IMR-90 (cell line): ENCODE results near the gene NEMF. TPM values are rescaled to one million over a fixed set of nuclear protein-coding genes. Genes with fewer than 3 reads are reported as not detected.

Experiments used
- ATAC-seq: fragments of 200-7000 bp; cut with Tn5 transposase; 2 replicates; pipeline ENCODE4 v1.9.1; 2020; ENCODE audit warnings: low read depth, mild to moderate bottlenecking, moderate library complexity
- BruUV-seq: library from RNA; stranded (reverse); fragments of 400-500 nt; replicated peaks from 2 replicates; lab custom pipeline; 2021; lab: Mats Ljungman, UMichigan
- CTCF ChIA-PET: fragments of 300-600 bp; formaldehyde crosslinking; extraction: SDS; loops from one replicate; lab custom pipeline; 2021; ENCODE audit warnings: antibody characterized with exemption; lab: Yijun Ruan, JAX
- POLR2A ChIA-PET: fragments of 300-600 bp; sonication (Branson Sonifier 250); formaldehyde crosslinking; loops from one replicate; lab custom pipeline; 2022; ENCODE audit warnings: antibody characterized with exemption; ENCODE audit not compliant: unreplicated experiment; lab: Charles Lee
- DNase-seq: peaks from one replicate; pipeline ENCODE4 v3.0.0; 2013
- H2AFZ ChIP-seq: replicated peaks from 2 replicates; pipeline ENCODE3; 2013; ENCODE audit warnings: low read length, mild to moderate bottlenecking; ENCODE audit not compliant: poor library complexity
- H2AK5ac ChIP-seq: 2 replicates; pipeline ENCODE4 v1.6.1; 2013; ENCODE audit warnings: low read depth, low read length, inconsistent platforms
- H2AK9ac ChIP-seq: replicated peaks from 2 replicates; pipeline ENCODE3; 2013; ENCODE audit warnings: mild to moderate bottlenecking, low read depth, low read length, moderate library complexity; ENCODE audit not compliant: poor library complexity
- H2BK120ac ChIP-seq: 2 replicates; pipeline ENCODE4 v1.6.1; 2013; ENCODE audit warnings: low read depth, low read length, inconsistent platforms
- H2BK15ac ChIP-seq: 3 replicates; pipeline ENCODE4 v1.6.1; 2013; ENCODE audit warnings: low read depth, low read length, inconsistent platforms
- H2BK20ac ChIP-seq: 2 replicates; pipeline ENCODE4 v1.6.1; 2013; ENCODE audit warnings: low read depth, mild to moderate bottlenecking, inconsistent platforms, low read length, moderate library complexity
- H2BK5ac ChIP-seq: 2 replicates; pipeline ENCODE4 v1.6.1; 2013; ENCODE audit warnings: mild to moderate bottlenecking, low read depth, low read length, inconsistent platforms; ENCODE audit not compliant: poor library complexity, severe bottlenecking
- H3K14ac ChIP-seq: replicated peaks from 2 replicates; pipeline ENCODE4 v1.6.1; 2013; ENCODE audit warnings: low read depth, low read length, inconsistent platforms
- H3K18ac ChIP-seq: 2 replicates; pipeline ENCODE4 v1.6.1; 2013; ENCODE audit warnings: low read depth, low read length, control low read depth
- H3K23ac ChIP-seq: 2 replicates; pipeline ENCODE4 v1.6.1; 2013; ENCODE audit warnings: low read depth, low read length, inconsistent platforms
- H3K27ac ChIP-seq: 2 replicates; pipeline ENCODE4 v1.5.1; 2013; ENCODE audit warnings: mild to moderate bottlenecking, control low read depth, low read length; ENCODE audit not compliant: insufficient read depth
- H3K27me3 ChIP-seq: 2 replicates; pipeline ENCODE4 v1.6.1; 2013; ENCODE audit warnings: low read length; ENCODE audit not compliant: control insufficient read depth, insufficient read depth
- H3K36me3 ChIP-seq: 2 replicates; pipeline ENCODE4 v1.6.1; 2013; ENCODE audit warnings: low read length, mixed read lengths; ENCODE audit not compliant: control insufficient read depth, insufficient read depth
- H3K4ac ChIP-seq: 2 replicates; pipeline ENCODE4 v1.6.1; 2013; ENCODE audit warnings: low read depth, low read length, inconsistent platforms
- H3K4me1 ChIP-seq: 2 replicates; pipeline ENCODE4 v1.6.1; 2013; ENCODE audit warnings: low read length, mixed read lengths; ENCODE audit not compliant: control insufficient read depth, insufficient read depth
- H3K4me2 ChIP-seq: 2 replicates; pipeline ENCODE4 v1.6.1; 2013; ENCODE audit warnings: low read depth, mild to moderate bottlenecking, control low read depth, low read length, moderate library complexity
- H3K4me3 ChIP-seq: 2 replicates; pipeline ENCODE4 v1.5.1; 2013; ENCODE audit warnings: low read depth, mild to moderate bottlenecking, control low read depth, low read length, moderate library complexity; ENCODE audit not compliant: insufficient read depth
- H3K56ac ChIP-seq: 2 replicates; pipeline ENCODE4 v1.6.1; 2013; ENCODE audit warnings: low read length, inconsistent platforms; ENCODE audit not compliant: insufficient read depth; ENCODE audit errors: extremely low read depth
- H3K79me1 ChIP-seq, 2 experiments: 2 replicates each; pipeline ENCODE4 v1.6.1; 2013; ENCODE audit warnings: low read length in 2 of 2, inconsistent platforms in 1 of 2, low read depth in 1 of 2
- H3K9ac ChIP-seq: 2 replicates; pipeline ENCODE4 v1.6.1; 2013; ENCODE audit warnings: low read depth, low read length, control low read depth
- H3K9me1 ChIP-seq: 2 replicates; pipeline ENCODE4 v1.6.1; 2013; ENCODE audit warnings: low read length, inconsistent platforms; ENCODE audit not compliant: insufficient read depth
- H3K9me3 ChIP-seq: 2 replicates; pipeline ENCODE4 v1.6.1; 2013; ENCODE audit warnings: low read length; ENCODE audit not compliant: control insufficient read depth, insufficient read depth
- H4K20me1 ChIP-seq: 2 replicates; pipeline ENCODE4 v1.6.1; 2013; ENCODE audit warnings: low read length, inconsistent platforms; ENCODE audit not compliant: insufficient read depth
- H4K5ac ChIP-seq: 2 replicates; pipeline ENCODE4 v1.6.1; 2013; ENCODE audit warnings: mild to moderate bottlenecking, low read depth, low read length, control low read depth
- H4K8ac ChIP-seq, 2 experiments: 2 replicates each; pipeline ENCODE4 v1.6.1; 2013; ENCODE audit warnings: low read depth in 2 of 2, low read length in 2 of 2, control low read depth in 1 of 2, inconsistent platforms in 1 of 2
- H4K91ac ChIP-seq: 2 replicates; pipeline ENCODE4 v1.6.1; 2013; ENCODE audit warnings: low read depth, low read length, inconsistent platforms; ENCODE audit not compliant: insufficient read depth
- BHLHE40 ChIP-seq: fragments of 150-350 bp; IDR thresholded peaks from 2 replicates; pipeline ENCODE4 v1.6.1; 2016; ENCODE audit warnings: mild to moderate bottlenecking, low read depth, low read length
- CTCF ChIP-seq: conservative IDR thresholded peaks from 2 replicates; pipeline ENCODE4 v1.5.1; 2012; ENCODE audit warnings: mild to moderate bottlenecking, low read depth, low read length, improper control_type of control experiment
- RCOR1 ChIP-seq: IDR thresholded peaks from 2 replicates; pipeline ENCODE4 v1.6.1; 2012; ENCODE audit warnings: mild to moderate bottlenecking, low read length, improper control_type of control experiment; ENCODE audit not compliant: insufficient replicate concordance
- SMC3 ChIP-seq: fragments of 150-350 bp; IDR thresholded peaks from 2 replicates; pipeline ENCODE4 v1.6.1; 2016; ENCODE audit warnings: low read depth, mild to moderate bottlenecking, antibody characterized with exemption, low read length, moderate library complexity
- WGBS, 2 experiments: methylation state at CpG; one replicate each; pipeline versions ENCODE4 v1.1.5 to v1.1.7; 2013; ENCODE audit warnings: missing lambda C conversion rate in 2 of 2; ENCODE audit not compliant: insufficient read length in 1 of 2; ENCODE audit errors: extremely low coverage in 2 of 2; 5-methylcytosine and 5-hydroxymethylcytosine counted together
- dilution Hi-C: fragments of 300-500 bp; cut with HindIII; formaldehyde crosslinking; loops from one replicate; pipeline ENCODE4 v1.14.3; 2018; ENCODE audit warnings: low sequenced_read_pairs; ENCODE audit not compliant: unreplicated experiment
- in situ Hi-C: fragments of 300-500 bp; cut with MboI; formaldehyde crosslinking; loops from 3 replicates; pipeline ENCODE4 v1.14.3; 2019; ENCODE audit warnings: low sequenced_read_pairs, inconsistent platforms, mixed read lengths
- intact Hi-C: fragments of 100-400 bp; cut with micrococcal nuclease; formaldehyde crosslinking; loops from 2 replicates; pipeline ENCODE4 v1.10.0; 2022
- polyA plus RNA-seq, 3 experiments: library from polyadenylated mRNA; depleted of rRNA; stranded (reverse); fragments of >200 nt; gene quantifications; 2 replicates each; pipeline ENCODE4 v1.2.3, GENCODE V29; 2012; ENCODE audit warnings: low replicate concordance in 1 of 3
- total RNA-seq: library from RNA; depleted of rRNA; stranded (reverse); fragments of >200 nt; gene quantifications from 2 replicates; pipeline ENCODE4 v1.2.3, GENCODE V29; 2012

Gene NEMF
- total and polyA plus RNA-seq, 2 of the 4 experiments (the other 2 are of a cell fraction): 19.5 to 30.5 TPM

GRCh38 chr14:49900973-49901372 is 48.4 kb upstream of the NEMF start:
- H3K9me3 ChIP-seq: no peaks in the 10 kb centered on the region
- no peak overlapping the region for H2BK120ac ChIP-seq
- no peak for ATAC-seq
- H2AK9ac ChIP-seq: no peak overlapping the region
- H3K4me2 ChIP-seq: no peak overlapping the region
- H3K36me3 ChIP-seq: no peaks in the 10 kb centered on the region
- TF ChIP-seq RCOR1 (no peak), CTCF (no peak), SMC3 (no peak), BHLHE40 (no peak)
- in situ Hi-C loops (no loop called here), intact Hi-C loops (no loop called here), dilution Hi-C loops (no loop called here)
- H3K9ac ChIP-seq: no peak overlapping the region
- no peak overlapping the region for H2AK5ac ChIP-seq
- H3K4ac ChIP-seq: no peak overlapping the region
- no peak overlapping the region for H2BK15ac ChIP-seq
- no peak overlapping the region for H3K4me3 ChIP-seq
- H3K23ac ChIP-seq: no peak overlapping the region
- no peak overlapping the region for H4K5ac ChIP-seq
- no peak for DNase-seq
- H3K79me1 ChIP-seq: peaks cover 3 to 14% of the 10 kb centered on the region in 2 experiments; a peak in 3 of 4 replicates
- ChIA-PET POLR2A (no interaction called here), CTCF (interaction anchor here (0.7 kb wide), 1 partner anchor 393 kb away, joined by 3 read pairs; no protein-coding TSS in a partner anchor)
- H2AFZ ChIP-seq: no peak overlapping the region
- H4K91ac ChIP-seq: no peak overlapping the region
- H4K20me1 ChIP-seq: peaks cover 19% of the 10 kb centered on the region; the same call in 1 of the 2 replicates
- H3K27me3 ChIP-seq: no peaks in the 10 kb centered on the region
- no peak overlapping the region for H3K56ac ChIP-seq
- no peak overlapping the region for H3K27ac ChIP-seq
- H3K9me1 ChIP-seq: peaks cover 7% of the 10 kb centered on the region; the same call in 1 of the 2 replicates
- no peak overlapping the region for H4K8ac ChIP-seq
- no peak overlapping the region for H3K18ac ChIP-seq
- WGBS, 2 experiments: no CpG with 5 or more reads among the region's 1 CpG
- peaks cover 2% of the 10 kb centered on the region; the same call in 1 of the 2 replicates for H3K4me1 ChIP-seq
- no peak overlapping the region for H2BK5ac ChIP-seq
- no peak overlapping the region for H3K14ac ChIP-seq
- no TSS peak for BruUV-seq
- H2BK20ac ChIP-seq: no peak overlapping the region
